Measurements from ENCODE around the gene SH3RF3. TPM values are rescaled to one million over a fixed set of nuclear protein-coding genes. Genes with fewer than 3 reads are reported as not detected.
A peak's percentile ranks its signal among the peaks of the same experiment; 100 is the strongest.

The SH3RF3 gene
- total RNA-seq, 1 donor from 2014 or later: 1.7 TPM

- no peak overlapping the region for H3K27ac Mint-ChIP-seq (ENCODE audit: unreplicated experiment)
Observed at GRCh38 chr2:109537565-109538222, 408.7 kb downstream of the SH3RF3 start.

GRCh38 chr2:109538546-109538945, 409.5 kb downstream of the SH3RF3 start:
- Mint-ChIP-seq H3K36me3 (ENCODE audit: unreplicated experiment) (peaks cover 8% of the 10 kb centered on the region), H3K4me3 (ENCODE audit: unreplicated experiment) (no peak overlapping the region), H3K4me1 (ENCODE audit: low read depth, unreplicated experiment) (peaks cover 16% of the 10 kb centered on the region), H3K9me3 (ENCODE audit: unreplicated experiment) (peaks cover 11% of the 10 kb centered on the region), H3K27ac (ENCODE audit: unreplicated experiment) (no peak overlapping the region), H3K27me3 (ENCODE audit: unreplicated experiment) (peaks cover 3% of the 10 kb centered on the region)
- no peak for TF ChIP-seq CTCF (IDR thresholded peaks at IDR 0.05; ENCODE audit: partially characterized antibody, unreplicated experiment)
- DNase-seq: no peak

More at GRCh38 chr2:109537565-109538222, 408.7 kb downstream of the SH3RF3 start:
- no peak for TF ChIP-seq CTCF (IDR thresholded peaks at IDR 0.05; ENCODE audit: partially characterized antibody, unreplicated experiment)
- Mint-ChIP-seq H3K36me3 (ENCODE audit: unreplicated experiment) (peaks cover 8% of the 10 kb centered on the region), H3K4me1 (ENCODE audit: low read depth, unreplicated experiment) (peaks cover 18% of the 10 kb centered on the region), H3K9me3 (ENCODE audit: unreplicated experiment) (peaks cover 11% of the 10 kb centered on the region), H3K4me3 (ENCODE audit: unreplicated experiment) (no peak overlapping the region), H3K27me3 (ENCODE audit: unreplicated experiment) (peaks cover 3% of the 10 kb centered on the region)
- no peak for DNase-seq

- H3K27ac Mint-ChIP-seq (ENCODE audit: unreplicated experiment): peak overlapping the region; percentile 84
- no peak for TF ChIP-seq CTCF (IDR thresholded peaks at IDR 0.05; ENCODE audit: partially characterized antibody, unreplicated experiment)
Observed at GRCh38 chr2:109542384-109542783, 413.4 kb downstream of the SH3RF3 start.

GRCh38 chr2:109545828-109546713, 417.1 kb downstream of the SH3RF3 start:
- no peaks in the 10 kb centered on the region for H3K36me3 Mint-ChIP-seq (ENCODE audit: unreplicated experiment)
- peaks cover 9% of the 10 kb centered on the region for H3K4me1 Mint-ChIP-seq (ENCODE audit: low read depth, unreplicated experiment)
- no peaks in the 10 kb centered on the region for H3K9me3 Mint-ChIP-seq (ENCODE audit: unreplicated experiment)
- H3K4me3 Mint-ChIP-seq (ENCODE audit: unreplicated experiment): no peak overlapping the region
- peak; percentile 80 for DNase-seq
- no peak overlapping the region for H3K27ac Mint-ChIP-seq (ENCODE audit: unreplicated experiment)
- peaks cover 4% of the 10 kb centered on the region for H3K27me3 Mint-ChIP-seq (ENCODE audit: unreplicated experiment)
- peak; percentile 81 for TF ChIP-seq CTCF (IDR thresholded peaks at IDR 0.05; ENCODE audit: partially characterized antibody, unreplicated experiment)

More at GRCh38 chr2:109542384-109542783, 413.4 kb downstream of the SH3RF3 start:
- Mint-ChIP-seq H3K27me3 (ENCODE audit: unreplicated experiment) (peaks cover 4% of the 10 kb centered on the region), H3K9me3 (ENCODE audit: unreplicated experiment) (peaks cover 2% of the 10 kb centered on the region), H3K4me1 (ENCODE audit: low read depth, unreplicated experiment) (peaks cover 9% of the 10 kb centered on the region), H3K4me3 (ENCODE audit: unreplicated experiment) (no peak overlapping the region), H3K36me3 (ENCODE audit: unreplicated experiment) (no peaks in the 10 kb centered on the region)
- DNase-seq: no peak

Data from glutamatergic neuron (in vitro differentiated cells).